NCI-H2081 treated with DMSO at 0.1 percent for 48 hours (cell line): ENCODE results near the gene HHAT.
A peak's percentile ranks its signal among the peaks of the same experiment; 100 is the strongest.
"Not testable (repeated sequence)": the region's sequence is repeated elsewhere in the genome, so short reads cannot be mapped to it uniquely, and the experiment has no call there.

Experiments
- DNase-seq: peaks from one replicate; lab custom pipeline; 2025; lab: John Stamatoyannopoulos, UW

The HHAT gene

DNA sequence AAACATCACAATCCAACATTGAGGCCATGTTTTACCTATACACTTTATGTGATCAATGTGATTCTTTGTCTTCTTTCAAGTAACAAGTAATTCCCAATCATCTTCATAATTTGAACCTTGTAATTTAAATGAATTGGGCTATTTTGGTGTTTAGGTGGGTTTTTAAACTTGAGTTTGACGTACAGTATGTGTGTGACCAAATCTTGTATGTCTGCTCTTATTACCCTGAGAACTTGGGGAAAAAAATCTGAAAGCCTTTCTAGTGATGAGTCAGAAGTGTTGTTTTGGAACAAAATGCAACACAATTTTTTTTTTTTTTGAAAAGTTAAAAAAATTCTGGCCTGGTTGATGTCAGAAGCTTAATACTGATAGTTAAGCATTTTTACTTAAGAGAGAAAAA is 68.5 kb downstream of the HHAT start:
- no peak for DNase-seq

DNA sequence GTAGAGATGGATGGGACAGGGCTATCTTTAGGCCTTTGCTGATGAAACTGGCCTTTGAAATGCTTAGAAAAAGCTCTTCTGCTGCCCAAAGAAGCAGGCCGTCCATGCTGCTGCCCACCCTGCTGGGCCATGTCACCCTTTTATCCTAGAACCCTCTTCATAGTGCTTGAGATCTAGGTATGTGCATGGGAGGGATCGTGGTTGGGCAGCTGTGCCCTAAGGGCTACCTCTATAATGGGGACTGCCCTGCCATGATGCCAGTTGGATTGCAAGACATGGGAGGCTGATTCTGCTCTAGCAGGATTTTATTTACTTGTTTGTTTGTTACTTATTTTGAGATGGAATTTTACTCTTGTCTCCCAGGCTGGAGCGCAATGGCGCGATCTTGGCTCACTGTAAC is 69.0 kb downstream of the HHAT start:
- DNase-seq: no peak

DNA sequence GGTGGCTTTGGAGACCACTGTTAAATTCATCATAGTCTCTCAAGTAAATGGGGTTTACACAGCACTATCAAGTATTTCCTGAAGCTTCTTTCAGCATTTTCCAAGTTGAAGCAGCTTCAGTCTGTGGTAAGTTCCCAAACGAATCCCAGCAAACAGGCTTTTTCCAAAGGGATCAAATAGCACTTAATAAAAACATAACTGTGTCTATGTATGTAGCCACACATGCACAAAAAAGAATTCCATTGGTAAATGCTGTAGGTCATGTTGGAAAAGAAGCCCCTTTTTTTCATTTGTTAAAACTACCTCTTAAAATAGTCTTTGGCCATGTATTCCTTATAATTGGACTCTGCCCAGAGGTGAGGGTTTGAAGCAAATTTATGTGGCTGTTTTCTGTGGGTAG is 69.8 kb downstream of the HHAT start:
- no peak for DNase-seq

DNA sequence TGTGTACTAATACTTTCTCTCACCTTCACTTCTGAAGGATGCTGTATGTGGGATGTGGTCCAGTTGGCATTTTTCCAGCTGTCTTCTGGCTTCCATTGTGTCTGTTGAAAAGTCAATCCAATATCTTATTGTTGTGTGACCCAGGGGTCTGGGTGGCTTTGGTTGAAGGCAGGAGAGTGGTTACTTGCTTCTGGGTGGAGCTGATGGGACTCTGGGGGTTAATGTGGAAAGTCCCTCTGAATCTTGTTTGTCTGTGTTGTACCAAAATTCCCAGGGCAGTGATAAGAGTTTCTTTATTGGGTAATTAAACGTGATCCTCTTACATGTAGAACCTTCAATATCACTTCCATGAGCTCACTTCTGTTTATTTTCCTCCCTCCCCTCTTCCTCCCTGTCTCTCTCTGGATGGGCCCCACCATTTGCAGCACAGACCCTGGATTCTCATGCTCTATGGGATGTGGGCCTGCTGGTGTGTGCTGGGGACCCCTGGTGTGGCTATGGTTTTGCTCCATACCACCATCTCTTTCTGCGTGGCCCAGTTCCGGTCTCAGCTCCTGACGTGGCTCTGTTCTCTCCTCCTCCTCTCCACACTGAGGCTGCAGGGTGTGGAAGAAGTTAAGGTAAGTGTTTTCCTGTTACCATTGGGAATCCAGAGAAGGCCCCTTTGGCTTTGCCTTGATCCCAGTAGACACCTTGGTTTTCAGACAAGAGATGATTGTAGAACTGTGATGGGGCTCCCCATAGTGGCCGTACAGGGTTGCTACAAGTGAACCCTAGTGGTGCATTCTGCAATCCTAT is 71.5 kb downstream of the HHAT start:
- peak; percentile 17 for DNase-seq

DNA sequence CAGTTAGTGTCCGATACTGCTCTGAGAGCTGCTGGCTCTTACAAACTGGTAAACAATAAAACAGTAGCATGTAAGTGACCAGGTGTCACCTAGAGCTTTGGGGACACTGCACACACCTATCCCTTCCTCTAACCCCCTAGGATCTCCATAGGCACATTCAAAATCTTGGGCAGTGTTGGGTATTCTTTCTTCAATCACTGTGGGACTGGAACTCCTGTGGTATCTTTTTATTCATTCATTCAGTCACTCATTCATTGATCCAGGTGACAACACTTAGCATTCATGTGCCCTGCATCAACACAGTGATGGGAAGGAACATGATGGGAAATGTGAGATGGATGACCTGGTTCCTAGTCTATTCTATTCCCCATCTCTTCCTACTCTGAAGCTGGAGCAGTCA is 73.9 kb downstream of the HHAT start:
- no peak for DNase-seq

DNA sequence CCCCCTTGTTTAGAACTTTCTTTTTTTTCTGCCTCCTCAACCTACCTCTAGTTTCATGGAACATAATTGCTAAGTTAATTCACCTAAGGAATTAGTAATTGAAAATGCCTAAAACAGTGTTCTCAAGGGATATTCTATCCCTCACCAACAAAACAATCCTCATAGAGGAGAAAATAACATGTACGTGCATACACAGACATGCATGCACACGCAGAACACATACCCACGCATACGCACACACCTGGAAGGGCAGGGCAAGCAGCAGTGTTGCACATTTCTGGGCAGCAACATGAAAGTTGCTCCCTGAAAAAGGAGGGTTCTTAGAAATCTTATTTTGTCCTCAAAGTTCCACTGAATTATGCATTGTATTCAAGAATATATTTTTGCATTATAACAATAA is 76.6 kb downstream of the HHAT start:
- DNase-seq: no peak

DNA sequence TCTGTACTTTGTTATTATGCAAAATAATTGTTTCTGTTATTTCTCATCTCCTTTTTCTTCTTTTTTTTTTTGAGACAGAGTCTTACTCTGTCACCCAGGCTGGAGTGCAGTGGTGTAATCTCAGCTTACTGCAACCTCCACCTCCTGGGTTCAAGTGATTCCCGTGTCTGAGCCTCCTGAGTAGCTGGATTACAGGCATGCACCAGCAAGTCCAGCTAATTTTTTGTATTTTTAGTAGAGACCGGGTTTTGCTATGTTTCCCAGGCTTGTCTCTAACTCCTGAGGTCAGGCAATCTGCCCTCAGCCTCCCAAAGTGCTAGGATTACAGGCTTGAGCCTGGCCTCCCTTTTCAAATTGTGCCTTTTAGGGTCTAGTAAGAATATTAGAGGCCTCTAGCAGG is 77.6 kb downstream of the HHAT start:
- DNase-seq: not testable (repeated sequence)

DNA sequence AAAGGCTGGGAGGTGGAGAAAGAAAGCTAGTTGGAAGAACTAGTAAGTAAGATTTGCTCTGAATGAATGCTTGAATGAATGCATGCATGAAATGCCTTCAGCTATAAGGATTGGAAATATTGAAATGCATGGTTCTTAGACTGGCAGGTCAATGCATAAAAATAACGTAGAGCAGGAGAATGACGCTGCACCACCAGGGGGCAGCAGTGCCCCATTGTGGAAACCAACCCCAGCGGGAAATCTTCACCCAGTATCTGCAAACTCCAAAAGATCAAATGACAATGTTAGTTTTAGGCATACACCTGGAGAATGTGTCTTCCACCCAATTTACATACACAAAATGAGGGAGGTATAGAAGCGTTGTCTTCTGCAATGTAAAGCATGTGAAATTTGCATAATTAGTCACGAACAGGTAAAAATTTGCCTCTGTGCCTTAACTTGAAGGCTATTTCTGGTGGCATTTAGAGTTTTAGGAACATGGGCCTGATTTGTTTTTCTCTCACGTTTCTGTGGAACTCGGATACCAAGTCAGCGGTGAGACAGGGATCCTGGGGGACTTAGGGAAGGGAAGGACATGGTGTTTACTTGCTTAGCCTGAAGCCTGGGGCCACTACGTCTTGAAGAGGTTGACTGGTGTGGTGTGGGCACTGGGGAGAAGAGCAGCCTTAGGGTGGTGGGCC is 78.6 kb downstream of the HHAT start:
- DNase-seq: peak; percentile 39

DNA sequence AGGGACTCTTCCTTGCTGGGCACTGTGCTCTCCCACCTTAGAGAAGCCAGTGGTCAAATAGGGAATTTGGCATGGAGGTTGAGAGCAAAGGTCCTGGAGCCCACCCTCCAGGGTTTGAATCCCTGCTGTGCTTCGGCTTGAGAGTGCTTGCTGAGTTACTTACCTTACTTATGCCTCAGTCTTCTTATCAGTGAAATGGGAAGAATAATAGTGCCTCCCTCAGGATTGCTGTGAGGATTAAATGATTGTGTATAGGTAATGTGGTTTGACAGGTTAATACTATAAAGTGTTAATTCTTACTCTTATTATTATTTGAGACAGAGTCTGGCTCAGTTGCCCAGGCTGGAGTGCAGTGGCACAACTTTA is 79.2 kb downstream of the HHAT start:
- no peak for DNase-seq

DNA sequence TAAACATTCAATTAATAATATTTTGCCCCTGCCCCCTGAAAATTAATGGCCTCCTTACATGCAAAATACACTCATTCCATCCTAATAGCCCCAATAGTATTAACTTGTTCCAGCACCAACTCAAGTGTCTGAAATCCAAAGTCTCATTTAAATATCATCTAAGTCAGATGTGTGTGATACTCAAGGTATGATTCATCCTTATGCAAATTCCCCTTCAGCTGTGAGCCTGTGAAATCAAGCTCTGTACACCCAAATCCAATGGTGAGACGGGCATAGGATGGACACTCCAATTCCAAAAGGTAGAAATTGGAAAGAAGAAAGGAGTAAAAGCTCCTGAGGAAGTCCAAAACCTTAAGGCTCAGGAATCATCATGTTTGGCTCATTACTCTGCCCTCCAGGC is 83.5 kb downstream of the HHAT start:
- no peak for DNase-seq

DNA sequence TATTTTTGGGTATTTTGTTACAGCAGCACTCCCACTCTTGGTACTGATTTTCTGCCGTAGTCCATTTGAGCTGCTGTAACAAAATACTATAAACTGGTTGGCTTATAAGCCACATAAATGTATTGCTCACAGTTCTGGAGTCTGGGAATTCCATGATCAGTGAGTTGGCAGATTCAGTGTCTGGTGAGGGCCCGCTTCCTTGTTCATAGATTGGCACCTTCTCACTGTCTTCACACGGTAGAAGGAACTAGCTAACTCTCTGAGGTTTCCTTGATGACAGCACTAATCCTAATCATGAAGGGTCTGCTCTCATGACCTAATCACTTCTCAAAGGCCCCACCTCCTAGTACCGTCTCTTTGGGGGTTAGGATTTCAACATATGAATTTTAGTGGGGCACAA is 85.2 kb downstream of the HHAT start:
- no peak for DNase-seq

DNA sequence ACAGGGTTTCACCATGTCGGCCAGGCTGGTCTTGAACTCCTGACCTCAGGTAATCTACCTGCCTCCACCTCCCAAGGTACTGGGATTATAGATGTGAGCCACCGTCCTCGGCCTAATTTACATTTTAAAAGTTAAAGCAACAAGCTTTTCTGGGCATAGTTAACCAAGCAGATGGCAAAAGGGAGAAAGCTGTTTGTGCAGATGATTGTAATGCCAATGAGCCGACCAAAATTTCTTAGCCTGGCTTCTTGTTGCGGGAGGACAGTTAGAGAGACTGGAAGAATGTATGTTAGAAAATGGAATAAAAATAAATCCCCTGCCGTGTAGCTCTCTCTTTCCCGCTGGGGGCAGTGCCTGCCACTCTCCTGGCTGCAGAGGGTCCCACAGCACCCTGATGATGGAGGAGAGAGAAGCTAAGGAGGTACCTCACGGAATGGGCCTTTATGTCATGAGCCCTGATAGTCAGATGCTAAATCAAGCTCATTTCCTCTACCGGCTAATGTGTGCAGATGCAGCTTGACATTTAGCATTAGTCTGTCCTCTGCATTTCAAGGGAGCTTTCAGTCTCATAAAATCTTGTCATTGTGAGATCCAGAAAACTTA is 87.2 kb downstream of the HHAT start:
- no peak for DNase-seq

DNA sequence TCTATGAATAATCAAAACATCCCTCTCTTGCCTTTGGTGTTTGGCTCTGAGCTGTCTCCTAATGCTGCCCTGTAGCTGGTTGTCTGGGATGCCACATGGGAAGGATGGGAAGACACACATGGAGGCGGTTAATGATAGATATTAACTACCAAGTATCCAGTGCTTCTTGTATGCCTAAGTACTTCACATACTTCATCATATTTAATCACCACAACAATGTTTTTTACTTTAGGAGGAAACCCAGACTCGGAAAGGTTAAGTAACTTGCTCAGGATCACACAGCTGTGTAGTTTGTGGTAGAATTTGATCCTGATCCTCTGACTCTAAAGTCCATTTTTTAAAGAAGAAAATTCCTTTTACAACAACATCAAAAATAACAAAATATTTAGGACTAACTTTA is 88.0 kb downstream of the HHAT start:
- no peak for DNase-seq

DNA sequence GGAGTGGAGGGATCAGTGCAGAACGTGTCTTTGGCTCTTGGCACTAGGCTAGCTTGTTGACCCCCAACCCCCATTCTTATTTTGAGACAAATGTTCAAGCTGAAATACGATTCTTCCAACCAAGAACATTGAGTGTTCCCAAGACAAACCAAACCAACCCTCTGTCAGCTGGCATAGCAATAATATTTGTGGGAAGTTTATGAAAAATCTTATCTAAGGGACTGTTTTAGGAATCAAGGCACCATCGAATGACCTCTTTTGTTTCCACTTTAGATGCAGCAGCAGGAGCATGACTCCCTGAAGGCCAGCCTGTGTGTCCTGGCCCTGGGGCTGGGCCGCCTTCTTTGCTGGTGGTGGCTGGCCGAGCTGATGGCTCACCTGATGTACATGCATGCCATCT is 89.2 kb downstream of the HHAT start:
- no peak for DNase-seq

DNA sequence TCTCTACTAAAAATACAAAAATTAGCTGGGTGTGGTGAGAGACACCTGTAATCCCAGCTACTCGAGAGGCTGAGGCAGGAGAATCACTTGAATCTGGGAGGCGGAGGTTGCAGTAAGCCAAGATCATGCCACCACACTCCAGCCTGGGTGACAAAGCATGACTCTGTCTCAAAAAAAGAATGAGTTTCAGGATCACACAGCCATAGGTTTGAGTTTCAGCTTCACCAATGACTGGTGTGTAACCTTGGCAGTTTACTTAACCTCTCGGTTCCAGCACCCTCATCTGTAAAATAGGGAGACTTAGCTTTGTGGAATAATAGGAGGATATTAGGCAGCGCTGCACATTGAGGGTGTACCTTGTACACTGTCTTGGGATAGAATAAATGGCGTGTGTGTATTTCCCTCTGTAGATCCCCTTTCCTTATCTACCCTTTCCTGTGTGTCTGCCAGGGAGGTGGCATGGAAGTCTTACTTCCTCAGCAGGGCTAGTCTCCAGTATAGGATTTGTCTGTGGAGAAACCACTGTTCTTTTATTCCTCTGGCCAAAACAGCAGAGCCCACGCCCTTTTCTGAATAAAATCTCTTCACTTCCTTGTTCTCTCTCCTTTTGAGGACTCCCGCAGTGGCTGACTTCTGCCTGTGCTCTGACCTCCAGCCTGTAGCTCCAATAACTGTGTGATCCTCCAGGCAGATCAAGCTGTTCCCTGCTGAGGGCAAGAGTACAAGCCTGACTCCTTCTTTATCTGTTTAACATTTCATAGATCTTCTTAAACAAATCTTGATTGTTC is 90.4 kb downstream of the HHAT start:
- no peak for DNase-seq

DNA sequence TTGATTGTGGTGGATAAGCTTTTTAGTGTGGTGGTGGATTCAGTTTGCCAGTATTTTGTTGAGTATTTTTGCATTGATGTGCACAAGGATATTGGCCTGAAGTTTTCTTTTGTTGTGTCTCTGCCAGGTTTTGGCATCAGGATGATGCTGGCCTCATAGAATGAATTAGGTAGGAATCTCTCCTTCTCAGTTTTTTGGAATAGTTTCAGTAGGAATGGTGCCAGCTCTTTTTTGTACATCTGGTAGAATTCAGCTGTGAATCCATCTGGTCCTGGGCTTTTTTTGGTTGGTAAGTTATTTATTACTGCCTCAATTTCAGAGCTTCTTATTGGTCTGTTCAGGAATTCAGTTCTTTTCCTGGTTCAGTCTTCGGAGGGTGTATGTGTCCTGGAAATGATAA is 98.0 kb downstream of the HHAT start:
- DNase-seq: not testable (repeated sequence)

DNA sequence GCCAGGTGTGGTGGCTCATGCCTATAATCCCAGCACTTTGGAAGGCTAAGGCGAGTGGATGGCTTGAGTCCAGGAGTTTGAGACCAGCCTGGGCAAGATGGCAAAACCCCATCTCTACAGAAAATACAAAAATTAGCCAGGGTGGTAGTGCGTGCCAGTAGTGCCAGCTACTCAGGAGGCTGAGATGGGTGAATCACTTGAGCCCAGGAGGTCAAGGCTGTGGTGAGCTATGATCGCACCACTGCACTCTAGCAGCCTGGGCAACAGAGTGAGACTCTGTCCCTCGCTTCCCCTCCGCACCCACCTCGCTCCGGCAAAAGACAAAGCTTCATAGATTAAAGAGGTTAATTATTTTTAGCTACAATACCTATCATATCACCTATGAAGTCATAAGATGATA is 100.0 kb downstream of the HHAT start:
- no peak for DNase-seq

DNA sequence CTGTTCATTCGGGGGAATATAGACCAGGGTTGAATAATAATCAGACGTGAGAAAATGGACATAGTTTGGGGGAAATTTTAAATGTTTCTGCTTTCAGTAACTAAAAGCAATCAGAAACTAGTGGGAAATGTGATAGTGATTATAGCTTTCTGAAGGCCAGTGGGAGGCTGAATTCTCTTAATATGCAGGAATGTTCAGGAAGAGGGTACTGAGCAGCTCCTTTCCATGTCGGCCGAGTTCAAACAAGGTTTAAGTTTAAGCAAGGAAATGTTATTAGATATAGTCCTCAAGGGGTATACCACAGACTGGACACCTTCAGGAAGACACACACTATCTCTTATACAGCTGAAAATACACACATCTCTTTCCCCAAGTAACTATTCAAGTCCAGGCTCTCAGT is 105.5 kb downstream of the HHAT start:
- no peak for DNase-seq

DNA sequence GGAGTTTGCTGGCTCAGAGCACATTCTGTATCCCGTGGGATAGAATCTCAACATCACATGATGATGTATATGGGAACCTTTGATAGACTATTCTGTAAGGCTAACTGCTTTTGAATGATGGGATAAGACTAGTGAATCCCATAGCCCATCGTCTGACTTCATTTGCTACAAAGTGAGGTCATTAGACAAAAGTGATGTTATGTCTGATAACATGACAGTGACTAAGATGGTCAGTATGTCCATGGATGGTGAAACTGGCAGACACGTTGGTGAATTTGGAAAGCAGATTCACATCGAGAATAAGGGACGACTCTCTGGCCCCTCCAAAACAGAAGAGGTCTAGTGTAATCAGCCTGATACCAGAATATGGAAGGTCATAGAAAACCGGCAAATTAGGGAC is 108.4 kb downstream of the HHAT start:
- no peak for DNase-seq

DNA sequence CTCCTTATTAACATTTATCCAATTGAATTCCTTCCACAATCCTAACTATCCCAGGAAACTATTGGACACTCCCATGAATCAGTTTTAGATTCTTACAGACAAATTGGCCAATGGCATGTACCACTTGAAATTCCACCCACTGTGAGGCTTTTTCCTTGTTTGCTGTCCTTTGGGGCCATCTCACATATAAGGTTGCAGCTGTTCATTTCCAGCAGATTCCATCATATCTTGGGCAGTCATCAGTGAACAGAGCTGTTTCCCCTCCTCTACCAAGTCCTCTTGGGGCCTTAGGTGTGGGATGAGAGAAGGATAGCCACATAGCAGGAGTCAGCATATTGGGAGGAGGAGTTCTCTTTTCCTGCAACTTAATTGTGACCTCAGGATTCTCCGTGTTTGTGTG is 109.1 kb downstream of the HHAT start:
- DNase-seq: no peak

DNA sequence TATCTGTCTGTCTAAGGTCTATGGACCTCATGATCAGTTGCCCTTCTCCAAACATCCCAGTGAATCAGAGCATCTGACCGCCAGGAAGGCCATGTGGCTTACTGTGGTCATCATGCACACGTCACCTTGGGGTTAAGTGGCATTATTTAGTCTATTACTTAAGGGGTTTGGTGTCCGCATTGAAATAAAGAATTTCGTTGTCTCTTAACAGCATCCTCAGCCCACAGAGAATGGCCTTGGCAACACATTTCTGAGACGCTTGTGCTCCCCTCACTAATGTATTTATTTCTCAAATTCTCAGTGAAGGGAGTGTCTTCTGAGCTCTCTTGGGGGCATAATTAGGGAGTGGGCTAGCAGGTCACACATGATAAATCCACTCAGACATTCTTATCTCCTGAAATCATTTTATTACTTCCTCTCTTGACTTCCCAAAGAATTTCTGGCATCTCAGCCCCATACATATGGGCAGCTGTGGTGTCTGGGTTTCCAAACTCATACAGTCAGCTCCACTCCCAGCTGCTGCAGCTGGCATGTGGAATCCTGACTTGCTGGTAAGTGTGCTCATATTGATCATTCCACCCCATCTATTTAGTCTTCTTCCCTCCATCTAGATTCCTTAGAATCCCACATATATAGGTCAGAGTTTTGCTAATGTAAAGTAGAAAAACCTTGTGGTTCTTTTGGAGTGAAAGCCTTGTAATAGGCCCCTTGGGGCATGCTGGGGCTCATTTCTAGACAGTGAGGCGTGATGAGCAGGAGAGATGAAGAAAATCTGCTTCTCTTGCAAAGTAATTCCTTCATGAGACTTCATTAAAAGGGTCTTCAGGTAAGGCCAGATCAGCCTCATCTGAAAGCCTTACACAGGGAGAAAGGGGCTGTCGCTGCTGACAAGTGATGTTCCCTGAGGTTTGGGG is 110.5 kb downstream of the HHAT start:
- no peak for DNase-seq

DNA sequence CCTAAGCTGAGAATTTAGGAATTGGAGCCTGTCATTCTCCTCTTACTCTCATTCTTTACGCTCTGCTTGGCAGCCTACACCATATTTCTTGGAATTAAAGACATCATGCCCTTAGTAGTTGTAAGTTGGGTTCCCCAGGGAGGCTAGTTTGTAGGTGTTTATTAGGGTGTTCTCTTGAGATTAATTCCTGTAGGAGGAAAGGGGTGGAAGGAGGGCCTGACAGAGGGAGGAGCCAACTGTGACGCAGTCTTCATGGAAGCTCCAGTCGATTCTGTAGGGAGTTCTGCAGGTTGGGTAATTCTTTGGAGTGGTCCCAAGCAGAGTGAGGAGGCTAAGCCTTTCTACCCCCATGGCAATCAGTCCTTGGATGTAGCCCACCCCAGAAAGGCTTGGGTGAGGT is 111.4 kb downstream of the HHAT start:
- no peak for DNase-seq
